Heart left ventricle (tissue), 13 donors: ENCODE results near the gene UNKL.
"Not testable (repeated sequence)": the region's sequence is repeated elsewhere in the genome, so short reads cannot be mapped to it uniquely, and the experiment has no call there.

Experiments used
- CTCF ChIP-seq, 12 donors: fragments of 200-600 bp; sonication (generic) in 4 of 12; IDR thresholded peaks; one replicate each; pipeline versions ENCODE4 v1.5.0 to v1.8.0; 2018 to 2022; ENCODE audit warnings: antibody characterized with exemption in 12 of 12, mild to moderate bottlenecking in 5 of 12
- POLR2A ChIP-seq, 2 donors: fragments of 450-650 bp; IDR thresholded peaks; one replicate each; pipeline ENCODE4 v1.6.1; 2017; ENCODE audit warnings: antibody characterized with exemption in 2 of 2, mild to moderate bottlenecking in 2 of 2, moderate library complexity in 2 of 2
- donor health status: ischemic (EF 13 %, LVEDD 7.1; RV severe dilation, severe dysfunction).
- donor health status: DM: no; HTN: yes; CAD: no.
- donor health status: DM: no; HTN: no; CAD: no.
- donor health status: ischemic (EF 25% LVEDD 6.9; RV normal size, moderate dysfunction).
- donor health status: ischemic (EF 25% LVEDD 5.7; RV mildly dilated, moderate dysfunction).
- donor health status: ischemic (EF 35%, LVEDD 5.7; RV mildly dilated, moderate dysfunction).
- donor health status: nonischemic (EF 11% LVEDD 7.7; RV severe dilation, severe dysfunction).
- donor health status: DM: yes; HTN: yes; CAD: no.
- donor health status: PGD.
- donor health status: ischemic (EF 29% LVEDD 5.4; RV normal size, mild dysfunction).
- donor health status: nonischemic (EF 23%, LVEDD 6.1; RV moderate dilation, normal function).

GRCh38 chr16:1328136-1328535, 86.4 kb downstream of the UNKL start:
- not testable (repeated sequence) for TF ChIP-seq CTCF, POLR2A (IDR thresholded peaks at IDR 0.05)
